GM10248 (cell line): ENCODE measurements around the gene HHIPL1.

Experiments used
- CTCF ChIA-PET: fragments of 300-600 bp; sonication (Branson Sonifier 250); formaldehyde crosslinking; extraction: SDS; loops from one replicate; lab custom pipeline; 2021; ENCODE audit warnings: antibody characterized with exemption; lab: Yijun Ruan, JAX
- POLR2A ChIA-PET: fragments of 350-650 bp; sonication (Branson Sonifier 250); formaldehyde crosslinking; extraction: SDS; loops from one replicate; lab custom pipeline; 2020; ENCODE audit warnings: antibody characterized with exemption; lab: Yijun Ruan, JAX
- DNase-seq: peaks from one replicate; pipeline ENCODE4 v3.0.0; 2012; ENCODE audit errors: extremely low spot score
- TF ChIP-seq, protein P1 (sequence below): IDR thresholded peaks from 2 replicates; pipeline ENCODE4 v1.5.1; 2012; ENCODE audit warnings: mild to moderate bottlenecking, low read depth; ENCODE audit errors: extremely low read depth, missing control alignments, control extremely low read depth

Gene HHIPL1

GRCh38 chr14:99611646-99612045 lies 33.3 kb upstream of the HHIPL1 start:
- DNase-seq = no peak
- TF ChIP-seq, protein P1, sequence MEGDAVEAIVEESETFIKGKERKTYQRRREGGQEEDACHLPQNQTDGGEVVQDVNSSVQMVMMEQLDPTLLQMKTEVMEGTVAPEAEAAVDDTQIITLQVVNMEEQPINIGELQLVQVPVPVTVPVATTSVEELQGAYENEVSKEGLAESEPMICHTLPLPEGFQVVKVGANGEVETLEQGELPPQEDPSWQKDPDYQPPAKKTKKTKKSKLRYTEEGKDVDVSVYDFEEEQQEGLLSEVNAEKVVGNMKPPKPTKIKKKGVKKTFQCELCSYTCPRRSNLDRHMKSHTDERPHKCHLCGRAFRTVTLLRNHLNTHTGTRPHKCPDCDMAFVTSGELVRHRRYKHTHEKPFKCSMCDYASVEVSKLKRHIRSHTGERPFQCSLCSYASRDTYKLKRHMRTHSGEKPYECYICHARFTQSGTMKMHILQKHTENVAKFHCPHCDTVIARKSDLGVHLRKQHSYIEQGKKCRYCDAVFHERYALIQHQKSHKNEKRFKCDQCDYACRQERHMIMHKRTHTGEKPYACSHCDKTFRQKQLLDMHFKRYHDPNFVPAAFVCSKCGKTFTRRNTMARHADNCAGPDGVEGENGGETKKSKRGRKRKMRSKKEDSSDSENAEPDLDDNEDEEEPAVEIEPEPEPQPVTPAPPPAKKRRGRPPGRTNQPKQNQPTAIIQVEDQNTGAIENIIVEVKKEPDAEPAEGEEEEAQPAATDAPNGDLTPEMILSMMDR = no peak
- ChIA-PET POLR2A (no interaction called here), CTCF (no interaction called here)

GRCh38 chr14:99612071-99612737 lies 32.7 kb upstream of the HHIPL1 start:
- no peak for DNase-seq
- TF ChIP-seq, protein P1 = no peak
- ChIA-PET POLR2A (no interaction called here), CTCF (no interaction called here)

- ChIA-PET POLR2A (no interaction called here), CTCF (no interaction called here)
These were observed 32.1 kb upstream of the HHIPL1 start for GRCh38 chr14:99612738-99613330.

DNA sequence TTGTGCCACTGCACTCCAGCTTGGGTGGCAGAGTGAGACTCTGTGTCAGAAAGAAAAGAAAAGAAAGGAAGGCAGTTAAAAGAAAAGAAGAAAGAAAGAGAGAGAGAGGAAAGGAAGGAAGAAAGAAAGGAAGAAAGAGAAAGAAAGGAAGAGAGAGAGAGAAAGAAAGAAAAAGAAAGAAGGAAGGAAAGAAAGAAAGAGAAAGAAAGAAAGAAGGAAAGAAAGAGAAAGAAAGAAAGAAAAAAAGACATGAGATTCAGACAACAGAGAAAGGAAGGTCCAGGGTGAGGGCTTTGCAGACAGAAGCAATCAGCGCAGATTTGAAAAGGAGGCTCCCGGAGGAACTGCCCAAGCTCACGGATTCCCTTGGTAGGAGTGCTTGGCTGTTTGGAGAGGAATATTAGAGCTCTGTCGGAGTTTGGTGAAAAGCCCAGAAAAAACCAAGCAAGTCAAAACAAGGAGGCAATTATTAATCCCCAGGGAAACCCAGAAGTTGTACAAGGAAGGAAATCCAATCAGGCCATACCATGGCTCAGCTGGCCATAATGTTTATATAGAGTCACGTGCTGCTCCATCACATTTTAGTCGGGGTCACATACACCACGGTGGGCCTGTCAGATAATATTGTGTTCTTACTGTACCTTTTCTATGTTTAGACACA lies 29.3 kb upstream of the HHIPL1 start:
- CTCF ChIA-PET = interaction anchor here (1.1 kb wide), 1 partner anchor 13 kb away, joined by 4 read pairs; no protein-coding TSS in a partner anchor
- no peak for DNase-seq
- POLR2A ChIA-PET = no interaction called here

More at GRCh38 chr14:99612738-99613330, 32.1 kb upstream of the HHIPL1 start:
- TF ChIP-seq, protein P1 = no peak
- no peak for DNase-seq

DNA sequence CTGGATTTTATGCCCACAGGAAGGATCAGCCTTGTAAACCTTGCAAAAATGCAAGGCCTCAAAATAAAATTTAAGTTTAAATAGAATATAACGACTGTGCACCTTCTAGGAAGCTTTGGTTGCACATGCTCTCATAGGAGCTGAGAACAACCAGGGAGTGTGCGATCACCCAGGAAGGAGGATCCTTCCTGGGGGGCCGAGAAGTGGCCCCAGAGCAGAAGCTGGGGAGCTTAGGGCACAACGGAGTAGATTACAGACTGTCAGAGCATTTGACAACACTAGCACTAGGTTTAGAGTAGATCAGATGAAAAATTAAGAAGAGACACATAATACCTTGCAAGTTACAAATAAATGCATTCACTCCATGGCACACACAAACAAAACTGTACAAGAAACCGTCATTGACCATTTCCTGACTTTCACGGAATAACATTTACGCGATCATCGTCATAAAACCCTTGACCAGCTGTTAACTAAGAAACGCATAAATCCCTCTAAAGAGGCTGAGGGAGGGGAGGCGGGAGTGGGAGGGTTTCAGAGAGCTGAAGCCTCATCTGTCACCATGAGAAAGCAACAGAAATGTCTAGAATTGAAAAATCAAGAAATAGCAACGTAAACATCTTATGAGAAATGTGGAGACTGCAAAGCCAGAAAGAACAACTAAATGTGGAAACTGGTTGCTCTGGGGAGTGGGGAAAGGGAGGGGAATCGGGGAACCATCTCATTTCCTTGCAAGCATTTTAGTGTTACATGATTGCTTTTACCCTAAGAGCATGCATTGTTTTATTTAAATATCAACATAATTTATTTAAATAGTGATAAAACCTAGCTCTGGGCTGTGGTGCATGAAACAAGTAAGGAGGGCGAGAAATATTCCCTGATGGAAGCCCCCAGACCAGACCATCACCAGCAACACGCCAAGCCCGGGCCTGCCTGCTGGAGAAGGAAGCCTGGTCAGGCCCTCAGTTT lies 27.8 kb upstream of the HHIPL1 start:
- DNase-seq = no peak
- TF ChIP-seq, protein P1 = no peak
- ChIA-PET CTCF (interaction anchor here (1.0 to 1.3 kb wide), 2 partner anchors 11 kb away, joined by 3 to 4 read pairs; no protein-coding TSS in a partner anchor), POLR2A (no interaction called here)

More for the DNA sequence above, 29.3 kb upstream of the HHIPL1 start:
- TF ChIP-seq, protein P1 = no peak
